Mesendoderm (in vitro differentiated cells): ENCODE results near the gene PDGFA.
A peak's percentile ranks its signal among the peaks of the same experiment; 100 is the strongest.

ENCODE experiments used
- DNase-seq: peaks from one replicate; pipeline ENCODE4 v3.0.0; 2013
- H2AK5ac ChIP-seq: 2 replicates; pipeline ENCODE4 v1.6.1; 2013; ENCODE audit warnings: low read length, inconsistent platforms
- H2BK120ac ChIP-seq: 2 replicates; pipeline ENCODE4 v1.6.1; 2013; ENCODE audit warnings: low read depth, mild to moderate bottlenecking, low read length, moderate library complexity, mixed read lengths
- H2BK15ac ChIP-seq: replicated peaks from 2 replicates; pipeline ENCODE4 v1.6.1; 2013; ENCODE audit warnings: low read depth, mild to moderate bottlenecking, moderate library complexity
- H2BK5ac ChIP-seq: 2 replicates; pipeline ENCODE4 v1.6.1; 2013; ENCODE audit warnings: low read length, inconsistent platforms
- H3K18ac ChIP-seq: 2 replicates; pipeline ENCODE4 v1.6.1; 2013; ENCODE audit warnings: mild to moderate bottlenecking, low read length, mixed read lengths
- H3K23ac ChIP-seq: one replicate; pipeline ENCODE4 v1.6.1; 2013; ENCODE audit warnings: low read length
- H3K27ac ChIP-seq: 2 replicates; pipeline ENCODE4 v1.5.1; 2013; ENCODE audit warnings: low read depth, mild to moderate bottlenecking, inconsistent platforms, low read length, moderate library complexity
- H3K27me3 ChIP-seq: 2 replicates; pipeline ENCODE4 v1.6.1; 2013; ENCODE audit warnings: low read length, control low read depth, mild to moderate bottlenecking, inconsistent platforms; ENCODE audit not compliant: insufficient read depth, poor library complexity
- H3K36me3 ChIP-seq: 2 replicates; pipeline ENCODE4 v1.6.1; 2013; ENCODE audit warnings: low read length, inconsistent platforms; ENCODE audit not compliant: control insufficient read depth, insufficient read depth
- H3K4ac ChIP-seq: one replicate; pipeline ENCODE4 v1.6.1; 2013; ENCODE audit warnings: low read depth, mild to moderate bottlenecking, low read length, moderate library complexity
- H3K4me1 ChIP-seq: 2 replicates; pipeline ENCODE4 v1.6.1; 2013; ENCODE audit warnings: low read depth, low read length, inconsistent platforms; ENCODE audit not compliant: control insufficient read depth
- H3K4me2 ChIP-seq: 2 replicates; pipeline ENCODE4 v1.6.1; 2013; ENCODE audit warnings: low read length
- H3K4me3 ChIP-seq: 2 replicates; pipeline ENCODE4 v1.5.1; 2013; ENCODE audit warnings: mild to moderate bottlenecking, low read length
- H3K56ac ChIP-seq: one replicate; pipeline ENCODE4 v1.6.1; 2013; ENCODE audit warnings: low read length
- H3K79me1 ChIP-seq: 2 replicates; pipeline ENCODE4 v1.6.1; 2013; ENCODE audit warnings: low read length, inconsistent platforms
- H3K79me2 ChIP-seq: 2 replicates; pipeline ENCODE4 v1.6.1; 2013; ENCODE audit warnings: mild to moderate bottlenecking, low read length; ENCODE audit not compliant: control insufficient read depth, insufficient read depth
- H3K9ac ChIP-seq: 2 replicates; pipeline ENCODE4 v1.6.1; 2013; ENCODE audit warnings: low read length, inconsistent platforms
- H4K5ac ChIP-seq: one replicate; pipeline ENCODE4 v1.6.1; 2013; ENCODE audit warnings: low read length
- H4K8ac ChIP-seq: one replicate; pipeline ENCODE4 v1.6.1; 2013; ENCODE audit warnings: low read depth, mild to moderate bottlenecking, control low read depth, low read length, moderate library complexity
- WGBS: extraction: QIAGEN DNeasy Blood & Tissue Kit; methylation state at CpG from one replicate; pipeline ENCODE4 v1.1.7; 2013; ENCODE audit warnings: low lambda C conversion rate, missing lambda C conversion rate; ENCODE audit not compliant: insufficient coverage; ENCODE audit errors: extremely low coverage; 5-methylcytosine and 5-hydroxymethylcytosine counted together

Gene PDGFA

GRCh38 chr7:463362-463781, 56.3 kb downstream of the PDGFA start:
- Histone ChIP-seq H3K79me2 (no peaks in the 10 kb centered on the region), H3K9ac (no peak overlapping the region), H3K27ac (no peak overlapping the region), H3K56ac (no peak overlapping the region), H3K4ac (no peak overlapping the region), H4K5ac (no peak overlapping the region), H3K18ac (no peak overlapping the region), H3K79me1 (no peaks in the 10 kb centered on the region), H2BK5ac (no peak overlapping the region), H3K36me3 (no peaks in the 10 kb centered on the region), H2BK120ac (no peak overlapping the region), H4K8ac (no peak overlapping the region), H2AK5ac (no peak overlapping the region), H3K4me3 (no peak overlapping the region), H3K4me1 (no peaks in the 10 kb centered on the region), H3K23ac (no peak overlapping the region), H2BK15ac (no peak overlapping the region), H3K4me2 (no peak overlapping the region), H3K27me3 (no peaks in the 10 kb centered on the region)
- DNase-seq = no peak
- WGBS = no CpG with 5 or more reads among the region's 36 CpGs

DNA sequence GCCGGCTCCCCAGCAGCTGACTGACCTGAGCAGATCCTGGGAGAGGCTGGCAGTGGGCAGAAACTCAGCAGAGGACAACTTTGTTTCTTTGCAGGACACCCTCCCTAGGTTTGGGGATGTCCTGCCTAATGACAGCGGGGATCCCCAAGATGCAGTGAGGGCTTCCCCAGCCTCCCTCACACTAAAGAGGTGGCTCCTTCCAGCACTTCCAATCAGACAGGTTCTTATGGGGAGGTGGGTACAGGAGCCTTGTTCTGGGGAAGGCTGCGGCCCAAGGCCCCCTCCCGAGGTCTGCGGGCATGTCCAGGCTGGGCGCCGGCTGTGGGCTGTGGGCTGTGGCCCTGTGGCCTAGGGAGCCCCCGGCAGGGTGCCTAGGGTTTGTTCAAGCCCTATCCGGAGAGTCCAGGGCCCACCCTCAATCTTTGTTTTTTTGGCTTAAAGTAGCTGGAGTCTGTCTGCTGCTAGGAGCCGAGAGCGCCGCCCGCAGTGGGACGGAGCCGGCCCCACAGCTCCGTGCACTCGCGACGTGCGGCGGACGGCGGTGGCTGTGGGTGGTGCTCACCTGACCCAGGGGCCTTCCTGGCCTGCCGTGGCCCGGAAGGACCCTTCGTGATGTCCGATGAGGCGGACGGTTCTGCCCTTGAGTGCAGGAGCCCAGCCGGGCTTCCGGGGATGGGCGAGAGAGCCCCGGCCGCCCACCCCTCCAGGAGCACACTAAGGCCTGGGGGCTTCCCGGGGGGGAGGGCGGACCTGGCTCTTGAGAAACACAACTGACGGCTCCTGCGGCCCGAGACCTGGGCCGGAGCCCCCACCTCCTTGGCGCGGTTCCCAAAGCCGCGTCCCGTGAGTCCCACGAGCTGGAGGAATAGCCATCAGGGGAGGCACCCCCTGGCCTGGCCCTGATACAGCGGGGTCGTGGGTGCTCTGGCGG, 57.2 kb downstream of the PDGFA start:
- H3K9ac ChIP-seq = no peak overlapping the region
- no peak overlapping the region for H4K5ac ChIP-seq
- no peak overlapping the region for H4K8ac ChIP-seq
- H2BK5ac ChIP-seq = no peak overlapping the region
- H3K79me2 ChIP-seq = no peaks in the 10 kb centered on the region
- H3K4me3 ChIP-seq = no peak overlapping the region
- no peaks in the 10 kb centered on the region for H3K27me3 ChIP-seq
- no peak overlapping the region for H3K23ac ChIP-seq
- WGBS = no CpG with 5 or more reads among the region's 49 CpGs
- no peaks in the 10 kb centered on the region for H3K79me1 ChIP-seq
- no peaks in the 10 kb centered on the region for H3K4me1 ChIP-seq
- H3K4me2 ChIP-seq = no peak overlapping the region
- H2BK120ac ChIP-seq = no peak overlapping the region
- peak overlapping the region; percentile 56 for H3K56ac ChIP-seq
- H3K4ac ChIP-seq = no peak overlapping the region
- H3K18ac ChIP-seq = no peak overlapping the region
- H3K36me3 ChIP-seq = no peaks in the 10 kb centered on the region
- H2AK5ac ChIP-seq = no peak overlapping the region
- DNase-seq = no peak
- no peak overlapping the region for H2BK15ac ChIP-seq
- H3K27ac ChIP-seq = no peak overlapping the region

- no peak overlapping the region for H3K4me2 ChIP-seq
- WGBS = no CpG with 5 or more reads among the region's 29 CpGs
- no peak overlapping the region for H3K4ac ChIP-seq
- no peak overlapping the region for H3K23ac ChIP-seq
- H4K8ac ChIP-seq = no peak overlapping the region
- H3K56ac ChIP-seq = no peak overlapping the region
- H3K4me3 ChIP-seq = no peak overlapping the region
- H2BK15ac ChIP-seq = no peak overlapping the region
- no peak overlapping the region for H4K5ac ChIP-seq
- H2BK120ac ChIP-seq = no peak overlapping the region
- H3K9ac ChIP-seq = no peak overlapping the region
- H2AK5ac ChIP-seq = no peak overlapping the region
- peak; percentile 31 for DNase-seq
- no peaks in the 10 kb centered on the region for H3K4me1 ChIP-seq
- H3K79me2 ChIP-seq = no peaks in the 10 kb centered on the region
- H3K18ac ChIP-seq = no peak overlapping the region
- no peaks in the 10 kb centered on the region for H3K79me1 ChIP-seq
- H2BK5ac ChIP-seq = no peak overlapping the region
- H3K27me3 ChIP-seq = no peaks in the 10 kb centered on the region
- no peak overlapping the region for H3K27ac ChIP-seq
- no peaks in the 10 kb centered on the region for H3K36me3 ChIP-seq
These were observed 58.0 kb downstream of the PDGFA start for GRCh38 chr7:461453-462172.

DNA sequence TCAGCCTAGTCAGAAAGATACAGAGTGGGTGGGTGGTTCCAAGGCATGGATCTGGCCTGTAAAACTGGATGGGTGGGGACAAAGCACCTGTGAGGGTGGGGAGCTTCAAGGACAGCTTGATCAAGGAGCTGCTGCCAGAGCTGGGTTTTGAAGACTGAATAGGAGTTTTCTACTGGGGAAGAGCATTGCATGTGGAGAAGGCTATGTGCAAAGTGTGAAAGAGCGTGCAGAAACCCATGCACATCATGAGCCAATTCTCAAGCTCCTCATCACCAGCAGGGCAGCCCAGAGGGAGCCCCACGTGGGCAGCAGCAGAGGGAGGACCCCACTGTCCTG, 58.6 kb downstream of the PDGFA start:
- no peak overlapping the region for H3K4ac ChIP-seq
- H3K27ac ChIP-seq = no peak overlapping the region
- no peak overlapping the region for H2BK5ac ChIP-seq
- no peak overlapping the region for H3K23ac ChIP-seq
- no peak for DNase-seq
- H3K27me3 ChIP-seq = no peaks in the 10 kb centered on the region
- H3K18ac ChIP-seq = no peak overlapping the region
- H3K4me1 ChIP-seq = no peaks in the 10 kb centered on the region
- H4K8ac ChIP-seq = no peak overlapping the region
- no peaks in the 10 kb centered on the region for H3K79me2 ChIP-seq
- no peak overlapping the region for H3K56ac ChIP-seq
- no peaks in the 10 kb centered on the region for H3K36me3 ChIP-seq
- no peaks in the 10 kb centered on the region for H3K79me1 ChIP-seq
- H2BK120ac ChIP-seq = no peak overlapping the region
- H4K5ac ChIP-seq = no peak overlapping the region
- H2AK5ac ChIP-seq = no peak overlapping the region
- H3K9ac ChIP-seq = no peak overlapping the region
- no peak overlapping the region for H3K4me3 ChIP-seq
- H3K4me2 ChIP-seq = no peak overlapping the region
- no peak overlapping the region for H2BK15ac ChIP-seq
- WGBS = no CpG with 5 or more reads among the region's 2 CpGs

DNA sequence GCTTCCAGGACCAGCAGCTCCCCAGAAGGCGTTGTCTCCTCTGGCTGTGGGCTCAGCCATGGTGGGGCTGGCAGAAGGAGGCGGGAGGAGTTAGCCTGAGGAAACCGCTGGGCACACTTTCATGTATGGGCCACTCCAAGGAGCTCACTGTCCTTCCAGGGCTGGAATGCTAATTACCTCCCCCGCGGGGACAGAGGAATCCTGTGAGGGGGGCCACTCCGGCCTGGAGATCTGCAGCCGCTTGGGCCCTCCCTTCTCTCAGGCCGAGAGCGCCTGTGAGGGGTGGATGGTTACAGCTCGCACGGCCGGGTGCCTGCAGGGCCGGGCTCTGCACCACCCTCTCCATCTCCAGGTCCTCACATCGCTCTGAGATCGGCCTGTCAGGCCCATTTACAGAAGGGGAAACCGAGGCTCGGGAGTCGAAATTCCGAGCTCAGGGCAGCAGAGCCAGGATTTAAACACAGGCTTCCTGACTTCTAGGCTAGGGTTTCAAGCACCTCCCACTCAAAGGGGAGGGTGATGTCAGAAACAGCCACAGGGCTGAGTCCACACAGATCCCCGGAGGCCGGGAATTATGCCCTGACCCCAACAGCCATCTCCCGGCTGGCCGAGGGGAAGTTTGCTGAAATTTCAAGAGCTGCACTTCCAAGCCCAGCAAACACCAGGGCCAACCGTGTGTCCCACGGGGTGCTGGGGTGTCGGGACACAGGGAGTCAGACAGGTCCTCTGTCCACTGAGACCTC, 59.1 kb downstream of the PDGFA start:
- no peaks in the 10 kb centered on the region for H3K36me3 ChIP-seq
- no peak overlapping the region for H3K4me2 ChIP-seq
- H2BK5ac ChIP-seq = no peak overlapping the region
- no CpG with 5 or more reads among the region's 26 CpGs for WGBS
- no peak overlapping the region for H3K4ac ChIP-seq
- no peak overlapping the region for H4K8ac ChIP-seq
- no peak overlapping the region for H2BK120ac ChIP-seq
- H3K56ac ChIP-seq = no peak overlapping the region
- H4K5ac ChIP-seq = no peak overlapping the region
- no peak overlapping the region for H3K18ac ChIP-seq
- no peaks in the 10 kb centered on the region for H3K79me1 ChIP-seq
- H3K79me2 ChIP-seq = no peaks in the 10 kb centered on the region
- no peak overlapping the region for H3K9ac ChIP-seq
- no peak overlapping the region for H3K4me3 ChIP-seq
- H3K4me1 ChIP-seq = no peaks in the 10 kb centered on the region
- H3K23ac ChIP-seq = no peak overlapping the region
- no peak overlapping the region for H2AK5ac ChIP-seq
- peak; percentile 58 for DNase-seq
- no peaks in the 10 kb centered on the region for H3K27me3 ChIP-seq
- H3K27ac ChIP-seq = no peak overlapping the region
- H2BK15ac ChIP-seq = no peak overlapping the region
